Testis (tissue), 2 donors: ENCODE data around the gene NKRF.

Source experiments
- CTCF ChIP-seq, 3 experiments: fragments of 450-650 bp in 2 of 3; fragments of 200-600 bp in 1 of 3; sonication (generic) in 1 of 3; IDR thresholded peaks; one replicate each; pipeline ENCODE4 v1.5.1; 2016 to 2019; ENCODE audit warnings: antibody characterized with exemption in 3 of 3, mild to moderate bottlenecking in 2 of 3, moderate library complexity in 1 of 3
- POLR2A ChIP-seq: fragments of 450-650 bp; IDR thresholded peaks from one replicate; pipeline ENCODE4 v1.6.1; 2017; ENCODE audit warnings: antibody characterized with exemption, mild to moderate bottlenecking, moderate library complexity

DNA sequence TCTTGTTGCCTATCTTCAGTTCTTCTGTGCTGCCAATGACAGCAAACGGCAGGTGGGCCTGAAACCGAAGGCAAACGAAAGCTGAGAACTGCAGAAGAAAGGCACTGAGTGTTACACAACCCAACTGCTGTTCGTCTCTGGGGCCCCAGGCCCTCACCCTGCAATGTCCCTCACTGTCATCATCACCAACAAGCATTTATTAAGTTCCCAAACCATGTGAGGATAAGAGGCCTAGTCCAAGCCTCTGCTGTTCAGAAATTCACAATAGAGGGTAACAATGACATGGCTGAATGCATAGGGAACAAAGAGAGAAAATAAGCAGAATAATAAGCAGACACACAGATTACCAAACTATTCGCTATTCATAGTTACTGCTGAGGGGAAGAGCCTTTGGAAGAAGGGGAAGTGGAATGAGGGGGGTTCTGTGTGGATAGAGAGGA is 34.5 kb upstream of the NKRF start:
- TF ChIP-seq CTCF (IDR thresholded peaks at IDR 0.05): no peak
- TF ChIP-seq POLR2A: no peak
